ENCODE measurements around the gene PYGM.

Gene PYGM

DNA sequence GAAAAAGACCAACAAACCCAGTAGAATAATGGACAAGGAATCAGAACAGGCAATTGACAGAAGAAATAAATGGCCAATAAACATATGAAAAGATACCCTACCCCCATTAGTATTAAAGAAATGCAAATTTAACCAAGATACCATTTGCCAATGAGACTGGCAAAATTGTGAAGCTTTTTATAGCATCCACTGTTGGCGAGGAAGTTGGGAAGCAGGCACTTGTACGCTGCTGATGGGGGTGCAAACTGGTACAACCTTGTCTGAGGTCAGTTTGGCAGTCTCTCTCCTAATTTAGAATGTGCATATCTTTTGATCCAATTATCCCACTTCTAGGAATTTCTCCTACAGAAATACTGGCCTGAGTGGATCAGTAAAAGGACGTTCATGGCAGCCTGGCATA lies 28.2 kb downstream of the PYGM start:
- ATAC-seq = no peak

GRCh38 chr11:64729851-64730382 lies 29.9 kb downstream of the PYGM start:
- ATAC-seq = no peak

GRCh38 chr11:64728757-64729365 lies 30.9 kb downstream of the PYGM start:
- no peak for ATAC-seq

GRCh38 chr11:64726867-64727530 lies 32.8 kb downstream of the PYGM start:
- ATAC-seq = no peak

GRCh38 chr11:64726211-64726641 lies 33.5 kb downstream of the PYGM start:
- ATAC-seq = no peak

DNA sequence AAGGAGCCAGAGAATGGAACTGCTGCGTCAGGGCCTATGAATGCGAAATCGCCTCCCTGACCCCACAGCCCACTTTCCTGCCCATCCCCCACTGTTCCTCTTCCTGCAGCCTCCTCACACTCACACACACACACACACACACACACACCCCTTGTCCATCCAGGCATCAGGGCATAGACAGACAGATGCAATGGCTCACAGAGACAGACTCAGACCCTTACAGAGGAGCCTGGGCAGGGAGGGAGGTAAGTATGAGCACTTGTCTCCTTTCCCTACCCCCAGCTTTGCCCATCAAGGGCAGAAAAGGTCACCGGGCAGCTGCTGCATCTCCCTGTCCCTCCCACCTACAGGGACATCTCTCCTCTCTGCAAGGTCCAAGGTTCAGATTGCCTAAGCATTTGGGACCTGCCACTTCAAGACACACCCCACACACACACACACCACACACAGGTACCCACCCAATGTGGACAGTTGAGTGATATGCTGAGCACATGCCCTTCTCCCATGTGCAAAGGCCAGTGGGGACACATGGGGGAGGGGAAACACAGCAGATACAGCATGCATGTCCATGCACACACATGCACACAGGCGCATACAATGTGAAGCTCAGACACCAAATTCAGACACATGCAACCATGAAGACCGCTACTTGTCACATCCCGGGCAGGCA lies 34.8 kb downstream of the PYGM start:
- no peak for ATAC-seq

GRCh38 chr11:64723907-64724862 lies 35.6 kb downstream of the PYGM start:
- ATAC-seq = no peak

GRCh38 chr11:64723117-64723906 lies 36.5 kb downstream of the PYGM start, which contains the start of gene NRXN2:
TSS of gene NRXN2 (minus strand) at chr11:64723197. CDS start at chr11:64713699, 9,498 bp downstream.
- ATAC-seq = peak; percentile 98 to 99

- ATAC-seq = no peak
Measured at GRCh38 chr11:64722141-64723065, 37.4 kb downstream of the PYGM start.

- ATAC-seq = no peak
Measured at GRCh38 chr11:64721359-64721699, 38.4 kb downstream of the PYGM start.

GRCh38 chr11:64720640-64721358 lies 39.0 kb downstream of the PYGM start:
- no peak for ATAC-seq

- no peak for ATAC-seq
Measured at GRCh38 chr11:64720167-64720566, 39.6 kb downstream of the PYGM start.

DNA sequence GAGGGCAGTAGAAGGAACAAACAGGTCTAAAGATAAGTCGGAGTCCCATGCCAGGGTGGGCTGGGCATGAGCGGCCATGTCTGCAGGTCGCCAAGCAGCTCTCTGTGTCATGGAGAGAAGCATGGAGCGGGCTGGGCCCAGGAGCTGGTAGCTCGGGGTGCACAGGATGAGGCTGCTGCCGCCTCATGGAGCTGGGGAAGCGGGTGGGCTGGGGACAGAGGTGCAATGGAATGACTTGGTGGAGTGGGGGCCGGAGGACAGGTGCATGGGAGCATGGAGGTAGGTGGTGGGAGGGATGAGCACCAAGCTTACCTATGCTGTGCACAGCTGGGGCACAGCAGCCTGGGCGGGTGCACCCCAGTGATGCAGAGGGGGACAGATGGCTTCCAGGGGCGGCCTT lies 40.4 kb downstream of the PYGM start:
- ATAC-seq = no peak

GRCh38 chr11:64718780-64719124 lies 41.0 kb downstream of the PYGM start:
- ATAC-seq = no peak

GRCh38 chr11:64718084-64718779 lies 41.5 kb downstream of the PYGM start:
- no peak for ATAC-seq

- ATAC-seq = no peak
Measured at GRCh38 chr11:64717268-64717578, 42.6 kb downstream of the PYGM start.

DNA sequence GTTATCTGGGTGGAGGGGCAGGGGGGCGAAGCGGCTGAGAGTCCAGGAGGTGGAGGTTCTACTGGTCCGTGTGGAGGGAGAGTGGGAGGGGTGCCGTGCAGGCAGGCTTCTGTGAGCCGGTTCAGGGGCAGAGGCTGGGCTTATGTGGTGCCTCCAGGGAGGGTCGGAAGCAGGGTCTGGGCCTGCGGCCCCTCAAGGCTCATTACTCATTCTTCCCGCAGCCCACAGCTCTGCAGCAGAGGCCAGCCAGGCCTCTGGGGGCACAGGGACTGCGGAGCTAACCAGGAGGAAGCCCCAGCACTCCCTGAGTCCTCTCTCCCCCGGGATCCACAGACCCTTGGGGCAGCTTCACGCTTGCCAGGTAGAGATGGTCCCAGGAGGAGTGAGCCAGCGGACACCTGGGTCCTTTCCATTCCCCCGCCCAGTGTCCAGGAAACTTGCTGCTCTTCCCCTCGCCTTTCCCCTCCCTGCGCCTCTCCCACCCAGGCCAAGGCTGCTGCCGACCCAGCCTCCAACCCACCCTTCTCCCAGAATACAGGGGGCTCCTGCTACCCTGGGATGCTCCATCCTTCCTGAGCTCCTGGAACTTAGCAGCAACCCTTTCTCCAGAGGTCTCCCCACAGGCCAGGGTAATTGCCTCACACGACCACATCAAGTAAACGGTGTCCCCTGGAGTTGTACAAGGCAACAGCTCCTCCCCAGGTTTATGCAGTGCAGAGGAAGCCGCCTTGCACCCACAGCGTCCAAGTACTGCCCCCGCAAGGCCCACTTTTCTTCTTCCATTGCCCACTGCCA lies 43.1 kb downstream of the PYGM start:
- no peak for ATAC-seq

DNA sequence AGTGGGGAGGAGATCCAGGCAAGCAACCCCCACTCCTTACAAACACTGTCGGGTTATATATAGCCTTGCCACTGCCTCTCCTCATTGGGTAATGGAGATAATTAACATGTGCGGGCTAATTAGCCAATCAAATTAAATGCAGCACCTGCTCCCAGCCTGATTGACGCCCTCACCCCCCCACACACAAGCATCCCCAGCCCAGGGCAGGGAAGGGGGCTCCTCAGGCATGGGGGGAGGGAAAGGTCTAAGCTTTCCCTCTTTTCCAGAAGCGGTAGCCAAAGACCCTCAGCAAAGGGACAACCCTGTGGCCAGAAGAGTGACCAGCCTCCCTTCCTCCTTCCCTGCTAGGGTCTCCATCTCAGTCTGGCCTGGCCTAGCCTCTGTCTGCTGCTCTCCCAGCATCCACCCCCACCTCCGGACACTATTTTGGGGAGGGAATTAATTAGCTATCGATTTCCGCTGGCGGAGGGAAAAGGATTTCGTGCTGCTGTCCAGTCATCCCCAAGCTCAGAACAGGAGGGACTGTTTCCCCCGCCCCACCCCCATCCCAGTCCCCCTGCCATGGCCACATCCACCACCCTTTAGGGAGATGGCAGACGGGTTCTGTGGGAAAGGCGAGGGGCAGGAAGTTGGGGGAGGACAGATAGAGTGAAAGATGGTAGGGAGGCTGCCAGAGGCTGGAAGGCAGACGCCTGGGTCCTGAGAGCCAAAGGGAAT lies 43.9 kb downstream of the PYGM start:
- no peak for ATAC-seq

Measured in activated CD4-positive, CD25-positive, alpha-beta regulatory T cell treated with anti-CD3 and anti-CD28 coated beads, Interleukin-2, amount 50 U/mL, for 24 hours (primary cell).